Progenitor cell of endocrine pancreas (in vitro differentiated cells): ENCODE measurements around the gene CYP2W1. TPM values are rescaled to one million over a fixed set of nuclear protein-coding genes. Genes with fewer than 3 reads are reported as not detected.

Source experiments
- DNase-seq: peaks from one replicate; pipeline ENCODE4 v3.0.0; 2021; ENCODE audit warnings: low spot score; ENCODE audit not compliant: unreplicated experiment
- H3K27ac Mint-ChIP-seq: 2 replicates; pipeline ENCODE4 v1.8.0; 2021; ENCODE audit warnings: mild to moderate bottlenecking, moderate library complexity, mixed read lengths
- H3K27me3 Mint-ChIP-seq: 2 replicates; pipeline ENCODE4 v1.8.0; 2021; ENCODE audit warnings: mixed read lengths
- H3K36me3 Mint-ChIP-seq: 2 replicates; pipeline ENCODE4 v1.8.0; 2022; ENCODE audit warnings: mixed read lengths; ENCODE audit not compliant: insufficient read depth
- H3K4me1 Mint-ChIP-seq: 2 replicates; pipeline ENCODE4 v1.8.0; 2021; ENCODE audit warnings: low read depth, mixed read lengths
- H3K4me3 Mint-ChIP-seq: 2 replicates; pipeline ENCODE4 v1.8.0; 2021; ENCODE audit warnings: low read depth, mild to moderate bottlenecking, moderate library complexity, mixed read lengths
- H3K9me3 Mint-ChIP-seq: 2 replicates; pipeline ENCODE4 v1.8.0; 2021; ENCODE audit warnings: low read depth, mixed read lengths
- CTCF ChIP-seq: fragments of 200-600 bp; sonication (generic); IDR thresholded peaks from one replicate; pipeline ENCODE4 v1.5.0; 2021; ENCODE audit warnings: antibody characterized with exemption, mild to moderate bottlenecking; ENCODE audit not compliant: unreplicated experiment
- total RNA-seq: library from RNA; stranded (reverse); gene quantifications from 2 replicates; pipeline ENCODE4 v1.2.1, GENCODE V29; 2021

The CYP2W1 gene
- total RNA-seq, 1 donor from 2014 or later: 1.2 TPM

DNA sequence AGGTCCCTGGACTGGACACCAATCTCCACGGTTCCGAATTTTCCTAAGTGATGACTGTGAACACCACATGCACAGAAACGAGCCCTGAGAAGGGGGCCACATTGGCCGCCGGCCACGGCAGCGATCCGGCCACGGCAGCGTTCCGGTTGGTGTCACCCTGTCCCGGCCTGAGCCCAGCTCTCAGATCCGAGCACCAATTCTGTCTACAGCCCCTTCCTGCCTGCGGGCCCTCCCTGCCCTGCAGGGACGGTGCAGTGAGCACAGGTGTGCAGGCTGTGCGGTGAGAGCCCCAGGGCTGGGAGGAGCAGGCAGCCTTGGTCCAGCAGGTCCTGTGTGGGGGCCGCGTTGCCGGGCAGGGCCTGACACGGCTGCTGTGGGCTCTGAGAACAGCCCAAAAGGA, 31.7 kb downstream of the CYP2W1 start:
- H3K27ac Mint-ChIP-seq: no peak overlapping the region
- no peak overlapping the region for H3K4me3 Mint-ChIP-seq
- peaks cover 6% of the 10 kb centered on the region for H3K36me3 Mint-ChIP-seq
- TF ChIP-seq CTCF: no peak
- DNase-seq: no peak
- no peaks in the 10 kb centered on the region for H3K27me3 Mint-ChIP-seq
- H3K4me1 Mint-ChIP-seq: peaks cover 5% of the 10 kb centered on the region
- H3K9me3 Mint-ChIP-seq: no peaks in the 10 kb centered on the region

DNA sequence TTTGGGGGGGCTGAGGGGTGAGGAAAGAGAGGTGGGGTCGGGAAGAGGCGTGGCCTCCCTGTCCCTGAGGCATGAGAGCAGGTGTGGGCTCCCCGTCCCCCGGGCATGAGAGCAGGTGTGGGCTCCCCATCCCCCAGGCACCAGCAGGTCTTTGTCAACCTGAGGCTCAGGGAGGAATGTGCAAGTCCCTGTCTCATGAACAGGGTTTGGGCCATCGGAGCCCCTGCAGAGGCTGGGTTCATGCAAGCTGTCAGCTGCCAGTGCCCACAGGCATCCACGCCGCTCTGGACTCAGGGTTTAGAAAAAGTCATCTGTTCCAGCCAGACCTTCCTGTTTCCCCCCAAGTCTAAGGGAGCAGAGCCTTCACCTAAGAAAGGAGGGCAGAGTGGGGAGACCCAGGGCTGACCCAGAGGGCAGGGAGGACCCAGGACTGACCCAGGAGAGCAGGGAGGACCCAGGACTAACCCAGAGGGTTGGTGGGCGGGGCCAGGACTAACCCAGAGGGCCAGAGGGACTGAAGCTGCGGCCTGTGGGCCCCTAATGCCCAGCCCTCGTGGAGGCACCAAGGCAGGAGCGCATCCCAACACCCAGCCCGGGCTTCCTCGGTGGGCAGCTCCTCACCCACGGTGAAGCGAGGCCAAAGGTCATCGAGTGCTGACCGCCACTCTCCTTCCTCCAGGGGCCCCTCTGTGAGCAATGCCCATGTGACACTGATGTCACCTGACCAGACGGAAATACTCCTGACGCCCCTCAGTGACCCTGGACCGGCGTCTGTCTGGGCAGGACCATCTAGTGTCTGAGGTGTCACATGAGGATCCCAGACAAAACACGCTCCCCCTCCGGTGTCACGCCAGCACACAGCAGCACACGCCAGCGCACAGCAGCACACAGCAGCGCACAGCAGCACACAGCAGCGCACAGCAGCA, 32.5 kb downstream of the CYP2W1 start:
- Mint-ChIP-seq H3K4me3 (no peak overlapping the region), H3K27me3 (no peaks in the 10 kb centered on the region), H3K36me3 (peaks cover 5% of the 10 kb centered on the region), H3K9me3 (no peaks in the 10 kb centered on the region), H3K4me1 (peaks cover 5% of the 10 kb centered on the region), H3K27ac (peak overlapping the region; percentile 56)
- no peak for TF ChIP-seq CTCF
- no peak for DNase-seq

DNA sequence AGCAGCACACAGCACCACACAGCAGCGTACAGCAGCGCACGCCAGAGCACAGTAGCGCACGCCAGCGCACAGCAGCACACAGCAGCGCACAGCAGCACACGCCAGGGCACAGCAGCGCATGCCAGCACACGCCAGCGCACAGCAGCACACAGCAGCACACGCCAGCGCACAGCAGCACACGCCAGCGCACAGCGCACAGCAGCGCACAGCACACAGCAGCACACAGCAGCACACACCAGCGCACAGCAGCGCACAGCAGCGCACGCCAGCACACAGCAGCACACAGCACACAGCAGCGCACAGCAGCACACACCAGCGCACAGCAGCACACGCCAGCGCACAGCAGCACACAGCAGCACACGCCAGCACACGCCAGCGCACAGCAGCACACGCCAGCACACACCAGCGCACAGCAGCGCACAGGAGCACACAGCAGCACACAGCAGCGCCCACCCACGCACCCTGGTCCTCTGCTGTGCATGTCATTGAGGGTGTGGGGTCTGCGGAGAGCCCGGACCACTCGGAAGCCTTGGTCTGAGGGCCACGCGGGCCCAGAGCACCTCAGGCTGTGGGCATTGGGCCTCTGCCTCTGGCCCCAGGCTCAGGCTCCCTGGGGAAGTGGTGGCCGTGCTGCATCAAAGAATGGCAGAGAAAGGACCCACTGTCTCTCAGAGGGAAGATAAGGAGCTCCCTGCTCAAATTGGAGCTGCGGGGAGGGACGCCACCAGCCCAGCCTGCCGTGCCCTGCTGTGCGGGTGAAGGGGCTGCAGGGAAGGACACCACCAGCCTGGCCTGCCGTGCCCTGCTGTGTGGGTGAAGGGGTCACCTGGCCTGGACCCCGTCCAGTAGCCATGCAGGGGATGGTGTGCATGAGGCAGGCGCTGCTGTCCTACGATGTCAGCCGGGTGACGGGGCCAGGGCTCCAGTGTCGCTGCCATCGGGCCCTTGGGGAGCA, 33.9 kb downstream of the CYP2W1 start:
- Mint-ChIP-seq H3K4me3 (no peak overlapping the region), H3K4me1 (peaks cover 5% of the 10 kb centered on the region), H3K27me3 (no peaks in the 10 kb centered on the region), H3K9me3 (no peaks in the 10 kb centered on the region), H3K36me3 (peaks cover 11% of the 10 kb centered on the region), H3K27ac (no peak overlapping the region)
- TF ChIP-seq CTCF: no peak
- no peak for DNase-seq

- DNase-seq: no peak
- no peaks in the 10 kb centered on the region for H3K9me3 Mint-ChIP-seq
- H3K4me3 Mint-ChIP-seq: no peak overlapping the region
- peaks cover 16% of the 10 kb centered on the region for H3K36me3 Mint-ChIP-seq
- H3K27ac Mint-ChIP-seq: no peak overlapping the region
- H3K4me1 Mint-ChIP-seq: peaks cover 5% of the 10 kb centered on the region
- H3K27me3 Mint-ChIP-seq: no peaks in the 10 kb centered on the region
- no peak for TF ChIP-seq CTCF
Measured at GRCh38 chr7:1017586-1018333, 34.8 kb downstream of the CYP2W1 start.

DNA sequence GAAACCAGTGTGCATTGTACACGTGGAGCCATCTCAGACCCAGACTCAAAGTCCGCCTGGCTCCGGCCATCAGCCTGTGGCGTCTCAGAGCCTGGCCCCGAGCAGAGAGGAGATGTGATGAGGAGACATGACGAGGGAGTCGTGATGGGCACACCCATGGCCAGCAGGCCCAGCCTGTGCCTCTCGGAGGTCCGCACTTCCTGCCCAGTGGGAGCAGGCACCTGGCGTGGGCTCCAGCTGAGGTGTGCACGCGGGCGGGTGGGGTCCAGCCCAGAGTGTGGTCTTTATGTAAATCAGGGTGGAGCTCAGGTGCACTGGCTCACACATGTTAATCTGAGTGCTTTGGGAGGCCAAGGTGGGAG, 35.3 kb downstream of the CYP2W1 start:
- no peaks in the 10 kb centered on the region for H3K9me3 Mint-ChIP-seq
- DNase-seq: no peak
- no peaks in the 10 kb centered on the region for H3K27me3 Mint-ChIP-seq
- H3K4me1 Mint-ChIP-seq: peaks cover 5% of the 10 kb centered on the region
- H3K27ac Mint-ChIP-seq: no peak overlapping the region
- H3K36me3 Mint-ChIP-seq: peaks cover 16% of the 10 kb centered on the region
- no peak overlapping the region for H3K4me3 Mint-ChIP-seq
- no peak for TF ChIP-seq CTCF
